Left renal pelvis (tissue), 4 donors: ENCODE measurements around the gene TAS2R46. TPM values are rescaled to one million over a fixed set of nuclear protein-coding genes. Genes with fewer than 3 reads are reported as not detected.
"Not testable (repeated sequence)": the region's sequence is repeated elsewhere in the genome, so short reads cannot be mapped to it uniquely, and the experiment has no call there.

ENCODE experiments used
- DNase-seq, 4 donors: peaks; one replicate each; pipeline ENCODE4 v3.0.0-alpha.2; 2013; ENCODE audit warnings: low read depth in 4 of 4, low spot score in 3 of 4
- polyA plus RNA-seq, 4 donors: library from polyadenylated mRNA; unstranded; fragments of 120-200 nt; gene quantifications; one replicate each; pipeline ENCODE4 v1.2.1, GENCODE V29; 2013; ENCODE audit not compliant: insufficient read length in 4 of 4

The TAS2R46 gene
- polyA plus RNA-seq, 4 donors, result 0.27 TPM; not detected in 3

GRCh38 chr12:11040162-11040561, 21.9 kb downstream of the TAS2R46 start:
- DNase-seq, result no peak

- DNase-seq, result no peak
Measured at GRCh38 chr12:11039171-11039570, 22.9 kb downstream of the TAS2R46 start.

GRCh38 chr12:11033959-11034358, 28.1 kb downstream of the TAS2R46 start:
- not testable (repeated sequence) for DNase-seq

GRCh38 chr12:11031307-11031706, 30.8 kb downstream of the TAS2R46 start, which contains the start of gene TAS2R31:
Gene TAS2R31 (minus strand): TSS chr12:11031407. CDS start chr12:11031335, 72 bp downstream.
- DNase-seq, result no peak

GRCh38 chr12:11026118-11026517, 36.0 kb downstream of the TAS2R46 start:
- no peak for DNase-seq

GRCh38 chr12:11023387-11023786, 38.7 kb downstream of the TAS2R46 start:
- DNase-seq, result no peak

GRCh38 chr12:11022520-11022919, 39.6 kb downstream of the TAS2R46 start, which contains the start of gene TAS2R19:
Gene TAS2R19 (minus strand): TSS chr12:11022620. CDS start chr12:11022571, 49 bp downstream.
- no peak for DNase-seq

- no peak for DNase-seq
Measured at GRCh38 chr12:11016937-11017336, 45.2 kb downstream of the TAS2R46 start.

- no peak for DNase-seq
Measured at GRCh38 chr12:11015775-11016430, 46.2 kb downstream of the TAS2R46 start.

GRCh38 chr12:11014234-11014633, 47.9 kb downstream of the TAS2R46 start:
- no peak for DNase-seq

Other genes with a start within 250 kb of the TAS2R46 start
- gene TAS2R10, start 235.9 kb downstream of the TAS2R46 start, polyA plus RNA-seq, result 1 to 10 TPM; 1.1 to 2.6 (median 2.1) TPM
- 1 to 10 TPM; 6.5 to 9.1 (median 7.6) TPM for gene PRR4, start 212.8 kb downstream of the TAS2R46 start, polyA plus RNA-seq
- 10 to 100 TPM in 3 of 4 donors, 1 to 10 TPM in 1; 7.8 to 16.2 (median 13.0) TPM for gene PRH1, start 178.0 kb downstream of the TAS2R46 start, polyA plus RNA-seq
- gene TAS2R13, start 152.7 kb downstream of the TAS2R46 start, polyA plus RNA-seq, result under 1 TPM in 3 of 4 donors, not detected in 1; 0.09 to 0.14 (median 0.14) TPM
- under 1 TPM in 3 of 4 donors, not detected in 1; 0.29 to 0.76 (median 0.45) TPM for gene PRH2, start 133.1 kb downstream of the TAS2R46 start, polyA plus RNA-seq
- gene TAS2R14, start 123.0 kb downstream of the TAS2R46 start, polyA plus RNA-seq, result 1 to 10 TPM; 2.5 to 4.0 (median 3.2) TPM
- under 1 TPM in 2 of 4 donors, not detected in 2; 0.16 to 0.36 TPM for gene TAS2R50, start 75.4 kb downstream of the TAS2R46 start, polyA plus RNA-seq
- gene TAS2R20, start 64.0 kb downstream of the TAS2R46 start, polyA plus RNA-seq, result 1 to 10 TPM; 1.1 to 2.2 (median 1.4) TPM
- gene TAS2R19, start 39.7 kb downstream of the TAS2R46 start, polyA plus RNA-seq, result 1 to 10 TPM; 1.2 to 1.4 (median 1.3) TPM
- gene TAS2R31, start 30.9 kb downstream of the TAS2R46 start, polyA plus RNA-seq, result 1 to 10 TPM in 3 of 4 donors, under 1 TPM in 1; 0.82 to 2.1 (median 1.7) TPM
- under 1 TPM in 3 of 4 donors, not detected in 1; 0.24 to 0.64 (median 0.60) TPM for gene TAS2R43, start 30.0 kb upstream of the TAS2R46 start, polyA plus RNA-seq
- gene TAS2R30, start 72.3 kb upstream of the TAS2R46 start, polyA plus RNA-seq, result under 1 TPM; 0.10 to 0.29 (median 0.15) TPM
- 10 to 100 TPM; 10.2 to 20.6 (median 17.2) TPM for gene SMIM10L1, start 108.9 kb upstream of the TAS2R46 start, polyA plus RNA-seq
- not detected for gene TAS2R42, start 124.6 kb upstream of the TAS2R46 start, polyA plus RNA-seq
- not detected for gene PRB3, start 207.4 kb upstream of the TAS2R46 start, polyA plus RNA-seq
- gene PRB4, start 248.1 kb upstream of the TAS2R46 start, polyA plus RNA-seq, result not detected